Measurements from ENCODE around the gene SLC6A19.

GRCh38 chr5:1247811-1248210 lies 46.4 kb downstream of the SLC6A19 start:
- no peak for TF ChIP-seq POLR2A (IDR thresholded peaks at IDR 0.05; ENCODE audit: low read depth, low read length)
- no peak for TF ChIP-seq POLR2AphosphoS5 (IDR thresholded peaks at IDR 0.05; ENCODE audit: low read depth, low read length)

All from GM12892 (cell line).